ENCODE data around the gene PTH2R. TPM values are rescaled to one million over a fixed set of nuclear protein-coding genes. Genes with fewer than 3 reads are reported as not detected.
"Not testable (repeated sequence)": the region's sequence is repeated elsewhere in the genome, so short reads cannot be mapped to it uniquely, and the experiment has no call there.

PTH2R gene
- total RNA-seq, 1 donor from 2014 or later = not detected

DNA sequence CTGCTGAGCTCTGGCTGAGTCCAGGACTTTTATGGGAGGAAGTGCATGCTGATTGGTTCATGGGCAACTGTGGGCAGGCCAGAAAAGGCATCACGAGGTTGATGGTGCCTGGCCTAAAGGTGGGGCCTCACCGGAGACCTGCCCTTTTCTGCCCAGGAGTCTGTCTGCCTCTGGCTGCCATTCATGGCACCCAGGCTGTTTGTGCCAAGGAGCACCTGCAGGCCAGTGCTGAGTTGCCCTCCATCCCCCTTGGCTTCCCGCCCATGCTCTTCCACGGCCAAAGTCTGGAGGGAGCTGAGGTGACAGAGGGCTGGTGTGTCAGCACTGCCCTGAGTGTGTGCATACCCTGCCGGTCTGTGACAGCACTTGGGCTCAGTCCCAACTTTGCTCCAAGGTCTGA is 123.2 kb downstream of the PTH2R start:
- H3K36me3 Mint-ChIP-seq (ENCODE audit: low read depth, unreplicated experiment) = no peaks in the 10 kb centered on the region
- no peak overlapping the region for H3K27ac Mint-ChIP-seq (ENCODE audit: unreplicated experiment)
- no peak overlapping the region for H3K4me3 Mint-ChIP-seq (ENCODE audit: unreplicated experiment)
- TF ChIP-seq, protein P1, sequence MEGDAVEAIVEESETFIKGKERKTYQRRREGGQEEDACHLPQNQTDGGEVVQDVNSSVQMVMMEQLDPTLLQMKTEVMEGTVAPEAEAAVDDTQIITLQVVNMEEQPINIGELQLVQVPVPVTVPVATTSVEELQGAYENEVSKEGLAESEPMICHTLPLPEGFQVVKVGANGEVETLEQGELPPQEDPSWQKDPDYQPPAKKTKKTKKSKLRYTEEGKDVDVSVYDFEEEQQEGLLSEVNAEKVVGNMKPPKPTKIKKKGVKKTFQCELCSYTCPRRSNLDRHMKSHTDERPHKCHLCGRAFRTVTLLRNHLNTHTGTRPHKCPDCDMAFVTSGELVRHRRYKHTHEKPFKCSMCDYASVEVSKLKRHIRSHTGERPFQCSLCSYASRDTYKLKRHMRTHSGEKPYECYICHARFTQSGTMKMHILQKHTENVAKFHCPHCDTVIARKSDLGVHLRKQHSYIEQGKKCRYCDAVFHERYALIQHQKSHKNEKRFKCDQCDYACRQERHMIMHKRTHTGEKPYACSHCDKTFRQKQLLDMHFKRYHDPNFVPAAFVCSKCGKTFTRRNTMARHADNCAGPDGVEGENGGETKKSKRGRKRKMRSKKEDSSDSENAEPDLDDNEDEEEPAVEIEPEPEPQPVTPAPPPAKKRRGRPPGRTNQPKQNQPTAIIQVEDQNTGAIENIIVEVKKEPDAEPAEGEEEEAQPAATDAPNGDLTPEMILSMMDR (IDR thresholded peaks at IDR 0.05; ENCODE audit: unreplicated experiment) = no peak
- no peak for DNase-seq (ENCODE audit: low spot score)
- no peaks in the 10 kb centered on the region for H3K9me3 Mint-ChIP-seq (ENCODE audit: unreplicated experiment)
- H3K27me3 Mint-ChIP-seq (ENCODE audit: unreplicated experiment) = no peaks in the 10 kb centered on the region
- H3K4me1 Mint-ChIP-seq (ENCODE audit: unreplicated experiment) = no peaks in the 10 kb centered on the region

DNA sequence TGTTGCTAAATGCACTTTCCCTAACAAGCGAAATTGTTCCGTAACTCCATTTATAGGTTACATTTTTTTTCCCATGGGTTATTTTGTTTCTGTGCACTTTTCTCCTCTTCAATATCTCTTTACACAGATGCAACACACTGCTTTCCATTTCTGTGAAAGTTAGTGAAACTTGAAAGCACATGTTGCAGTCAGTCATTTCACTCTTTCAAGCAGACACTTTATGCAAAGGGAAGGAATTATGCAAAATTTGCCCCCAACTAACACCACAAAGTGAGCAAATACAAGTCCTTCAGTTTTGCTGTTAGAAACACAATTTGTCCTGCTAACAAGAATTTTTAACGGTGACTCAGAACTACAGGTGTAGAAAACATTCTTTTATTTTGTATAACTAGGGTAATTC is 124.8 kb downstream of the PTH2R start:
- no peaks in the 10 kb centered on the region for H3K27me3 Mint-ChIP-seq (ENCODE audit: unreplicated experiment)
- no peak for DNase-seq (ENCODE audit: low spot score)
- H3K4me3 Mint-ChIP-seq (ENCODE audit: unreplicated experiment) = no peak overlapping the region
- H3K36me3 Mint-ChIP-seq (ENCODE audit: low read depth, unreplicated experiment) = no peaks in the 10 kb centered on the region
- no peaks in the 10 kb centered on the region for H3K4me1 Mint-ChIP-seq (ENCODE audit: unreplicated experiment)
- H3K9me3 Mint-ChIP-seq (ENCODE audit: unreplicated experiment) = no peaks in the 10 kb centered on the region
- TF ChIP-seq, protein P1 (IDR thresholded peaks at IDR 0.05; ENCODE audit: unreplicated experiment) = no peak
- no peak overlapping the region for H3K27ac Mint-ChIP-seq (ENCODE audit: unreplicated experiment)

DNA sequence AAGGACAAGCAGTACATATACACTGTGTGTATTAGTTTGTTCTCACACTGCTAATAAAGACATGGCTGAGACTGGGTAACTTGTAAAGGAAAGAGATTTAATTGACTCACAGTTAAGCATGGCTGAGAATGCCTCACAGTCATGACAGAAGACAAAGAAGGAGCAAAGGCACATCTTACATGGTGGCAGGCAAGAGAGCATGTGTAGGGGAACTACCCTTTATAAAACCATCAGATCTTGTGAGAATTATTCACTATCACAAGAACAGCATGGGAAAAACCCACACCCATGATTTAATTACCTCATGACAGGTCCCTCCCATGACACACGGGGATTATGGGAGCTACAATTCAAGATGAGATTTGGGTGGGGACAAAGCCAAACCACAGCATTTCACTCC is 129.0 kb downstream of the PTH2R start:
- not testable (repeated sequence) for H3K4me3 Mint-ChIP-seq (ENCODE audit: unreplicated experiment); H3K27me3 Mint-ChIP-seq (ENCODE audit: unreplicated experiment); DNase-seq (ENCODE audit: low spot score); H3K27ac Mint-ChIP-seq (ENCODE audit: unreplicated experiment); H3K4me1 Mint-ChIP-seq (ENCODE audit: unreplicated experiment); H3K9me3 Mint-ChIP-seq (ENCODE audit: unreplicated experiment); H3K36me3 Mint-ChIP-seq (ENCODE audit: low read depth, unreplicated experiment)

- H3K9me3 Mint-ChIP-seq (ENCODE audit: unreplicated experiment) = no peaks in the 10 kb centered on the region
- TF ChIP-seq, protein P1 (IDR thresholded peaks at IDR 0.05; ENCODE audit: unreplicated experiment) = no peak
- H3K4me1 Mint-ChIP-seq (ENCODE audit: unreplicated experiment) = peaks cover 2% of the 10 kb centered on the region
- H3K27me3 Mint-ChIP-seq (ENCODE audit: unreplicated experiment) = no peaks in the 10 kb centered on the region
- H3K4me3 Mint-ChIP-seq (ENCODE audit: unreplicated experiment) = no peak overlapping the region
- DNase-seq (ENCODE audit: low spot score) = no peak
- H3K27ac Mint-ChIP-seq (ENCODE audit: unreplicated experiment) = no peak overlapping the region
- no peaks in the 10 kb centered on the region for H3K36me3 Mint-ChIP-seq (ENCODE audit: low read depth, unreplicated experiment)
Measured at GRCh38 chr2:208541461-208541988, 134.9 kb downstream of the PTH2R start.

DNA sequence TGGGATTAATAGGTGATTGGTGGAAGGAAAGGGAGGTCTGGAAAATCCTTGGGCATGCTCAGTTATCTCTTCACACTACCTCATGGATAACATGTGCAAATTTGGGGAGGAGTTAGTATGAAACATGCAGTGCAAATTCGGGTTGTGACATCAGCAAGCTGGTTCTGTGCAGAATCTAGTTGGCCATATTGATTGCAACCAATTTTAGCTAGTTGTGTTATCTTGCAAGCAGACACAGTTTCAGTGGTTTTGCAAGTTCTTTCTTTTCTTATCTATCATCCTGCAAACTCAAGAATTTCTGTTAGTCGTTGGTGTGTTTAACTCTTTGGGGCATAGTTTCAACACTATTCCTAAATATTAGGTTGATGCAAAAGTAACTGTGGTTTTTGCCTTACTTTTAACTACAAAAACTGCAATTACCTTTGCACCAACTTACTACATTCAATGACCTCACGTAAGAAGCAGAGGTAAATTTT is 135.4 kb downstream of the PTH2R start:
- H3K36me3 Mint-ChIP-seq (ENCODE audit: low read depth, unreplicated experiment) = no peaks in the 10 kb centered on the region
- H3K27me3 Mint-ChIP-seq (ENCODE audit: unreplicated experiment) = no peaks in the 10 kb centered on the region
- H3K27ac Mint-ChIP-seq (ENCODE audit: unreplicated experiment) = no peak overlapping the region
- TF ChIP-seq, protein P1 (IDR thresholded peaks at IDR 0.05; ENCODE audit: unreplicated experiment) = no peak
- no peak for DNase-seq (ENCODE audit: low spot score)
- H3K4me1 Mint-ChIP-seq (ENCODE audit: unreplicated experiment) = peaks cover 2% of the 10 kb centered on the region
- no peak overlapping the region for H3K4me3 Mint-ChIP-seq (ENCODE audit: unreplicated experiment)
- no peaks in the 10 kb centered on the region for H3K9me3 Mint-ChIP-seq (ENCODE audit: unreplicated experiment)

Data from endothelial cell (in vitro differentiated cells).